ENCODE results near the gene MEX3A.
"Not testable (repeated sequence)": the region's sequence is repeated elsewhere in the genome, so short reads cannot be mapped to it uniquely, and the experiment has no call there.

MEX3A gene

DNA sequence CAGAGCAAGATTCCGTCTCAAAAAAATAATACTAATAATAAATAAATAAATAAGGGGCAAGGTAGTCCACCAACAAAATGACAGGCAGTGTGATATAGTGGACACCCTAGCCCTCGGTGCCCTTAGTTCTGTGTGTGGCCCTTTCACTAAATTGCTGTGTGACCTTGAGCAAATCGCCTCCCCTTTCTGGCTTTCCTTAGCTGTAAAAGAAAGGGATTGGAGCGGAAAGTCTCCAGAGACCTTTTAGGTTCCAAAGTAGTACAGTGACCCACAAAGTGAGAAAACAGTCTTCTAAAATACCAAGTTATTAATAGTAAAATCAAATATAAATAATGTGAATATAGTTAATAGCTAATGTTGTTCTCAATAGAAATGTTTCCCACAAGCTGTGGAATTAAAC lies 39.8 kb upstream of the MEX3A start:
- H3K4me3 ChIP-seq (ENCODE audit: low read depth, low read length), result peak overlapping the region; percentile 32

DNA sequence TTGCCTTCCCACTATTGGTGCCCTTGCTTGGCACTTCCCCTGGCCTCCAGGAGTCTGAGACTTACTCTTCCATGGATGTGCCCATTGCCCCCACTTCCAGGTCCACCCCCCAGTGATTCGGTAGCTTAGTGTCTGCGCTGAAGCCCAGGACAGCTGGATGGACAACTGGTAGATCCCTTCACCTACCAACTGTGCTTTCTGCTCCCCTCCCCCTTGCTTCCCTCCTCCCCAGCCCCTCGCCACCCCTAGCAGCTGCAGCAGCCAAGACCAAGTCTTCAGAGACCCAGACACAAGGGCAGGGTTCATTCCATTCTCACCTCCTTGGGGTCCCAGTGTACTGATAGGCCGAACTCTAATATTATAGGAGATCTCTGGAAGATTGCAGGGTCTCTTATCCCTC lies 39.2 kb upstream of the MEX3A start:
- TF ChIP-seq, protein P1, sequence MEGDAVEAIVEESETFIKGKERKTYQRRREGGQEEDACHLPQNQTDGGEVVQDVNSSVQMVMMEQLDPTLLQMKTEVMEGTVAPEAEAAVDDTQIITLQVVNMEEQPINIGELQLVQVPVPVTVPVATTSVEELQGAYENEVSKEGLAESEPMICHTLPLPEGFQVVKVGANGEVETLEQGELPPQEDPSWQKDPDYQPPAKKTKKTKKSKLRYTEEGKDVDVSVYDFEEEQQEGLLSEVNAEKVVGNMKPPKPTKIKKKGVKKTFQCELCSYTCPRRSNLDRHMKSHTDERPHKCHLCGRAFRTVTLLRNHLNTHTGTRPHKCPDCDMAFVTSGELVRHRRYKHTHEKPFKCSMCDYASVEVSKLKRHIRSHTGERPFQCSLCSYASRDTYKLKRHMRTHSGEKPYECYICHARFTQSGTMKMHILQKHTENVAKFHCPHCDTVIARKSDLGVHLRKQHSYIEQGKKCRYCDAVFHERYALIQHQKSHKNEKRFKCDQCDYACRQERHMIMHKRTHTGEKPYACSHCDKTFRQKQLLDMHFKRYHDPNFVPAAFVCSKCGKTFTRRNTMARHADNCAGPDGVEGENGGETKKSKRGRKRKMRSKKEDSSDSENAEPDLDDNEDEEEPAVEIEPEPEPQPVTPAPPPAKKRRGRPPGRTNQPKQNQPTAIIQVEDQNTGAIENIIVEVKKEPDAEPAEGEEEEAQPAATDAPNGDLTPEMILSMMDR (IDR thresholded peaks at IDR 0.05; ENCODE audit: low read depth, low read length, missing control alignments), result no peak
- in situ Hi-C loops (cut with HindIII; ENCODE audit: low sequenced_read_pairs), result no loop called here
- DNase-seq (ENCODE audit: low read depth), result no peak
- H3K4me3 ChIP-seq (ENCODE audit: low read depth, low read length), result no peak overlapping the region

More for the DNA sequence above, 39.8 kb upstream of the MEX3A start:
- TF ChIP-seq, protein P1 (IDR thresholded peaks at IDR 0.05; ENCODE audit: low read depth, low read length, missing control alignments), result no peak
- in situ Hi-C loops (cut with HindIII; ENCODE audit: low sequenced_read_pairs), result no loop called here
- no peak for DNase-seq (ENCODE audit: low read depth)

DNA sequence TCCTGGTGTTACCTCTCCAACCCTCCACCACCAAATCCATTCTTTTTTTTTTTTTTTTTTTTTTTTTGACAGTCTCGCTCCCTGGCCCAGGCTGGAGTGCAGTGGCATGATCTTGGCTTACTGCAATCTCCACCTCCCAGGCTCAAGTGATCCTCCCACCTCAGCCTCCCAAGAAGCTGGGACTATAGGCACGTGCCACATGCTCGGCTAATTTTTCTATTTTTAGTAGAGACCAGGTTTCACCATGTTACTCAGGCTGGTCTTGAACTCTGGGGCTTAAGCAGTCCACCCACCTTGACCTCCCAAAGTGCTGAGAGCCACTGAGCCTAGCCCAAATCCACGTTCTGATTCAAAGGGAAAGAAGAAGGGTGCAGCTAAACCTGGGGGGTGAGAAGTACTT lies 38.7 kb upstream of the MEX3A start:
- in situ Hi-C loops (cut with HindIII; ENCODE audit: low sequenced_read_pairs); DNase-seq (ENCODE audit: low read depth); H3K4me3 ChIP-seq (ENCODE audit: low read depth, low read length): not testable (repeated sequence)

DNA sequence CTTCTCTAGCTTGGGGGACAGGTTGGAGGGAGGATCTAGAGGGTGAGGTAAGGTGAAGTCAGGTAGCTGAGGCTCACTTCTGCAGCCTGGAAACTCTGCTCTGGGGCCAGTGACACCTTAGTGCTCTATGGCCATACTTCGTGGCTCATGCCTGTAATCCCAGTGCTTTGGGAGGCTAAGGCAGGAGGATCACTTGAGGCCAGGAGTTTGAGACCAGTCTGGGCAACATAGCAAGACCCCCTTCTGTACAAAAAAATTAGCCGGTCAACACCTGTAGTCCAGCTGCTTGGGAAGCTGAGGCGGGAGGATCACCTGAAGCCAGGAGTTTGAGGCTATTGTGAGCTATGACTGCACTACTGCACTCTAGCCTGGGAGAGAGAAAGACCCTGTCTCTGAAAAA lies 38.1 kb upstream of the MEX3A start:
- in situ Hi-C loops (cut with HindIII; ENCODE audit: low sequenced_read_pairs), result no loop called here
- no peak overlapping the region for H3K4me3 ChIP-seq (ENCODE audit: low read depth, low read length)
- TF ChIP-seq, protein P1 (IDR thresholded peaks at IDR 0.05; ENCODE audit: low read depth, low read length, missing control alignments), result no peak
- no peak for DNase-seq (ENCODE audit: low read depth)

DNA sequence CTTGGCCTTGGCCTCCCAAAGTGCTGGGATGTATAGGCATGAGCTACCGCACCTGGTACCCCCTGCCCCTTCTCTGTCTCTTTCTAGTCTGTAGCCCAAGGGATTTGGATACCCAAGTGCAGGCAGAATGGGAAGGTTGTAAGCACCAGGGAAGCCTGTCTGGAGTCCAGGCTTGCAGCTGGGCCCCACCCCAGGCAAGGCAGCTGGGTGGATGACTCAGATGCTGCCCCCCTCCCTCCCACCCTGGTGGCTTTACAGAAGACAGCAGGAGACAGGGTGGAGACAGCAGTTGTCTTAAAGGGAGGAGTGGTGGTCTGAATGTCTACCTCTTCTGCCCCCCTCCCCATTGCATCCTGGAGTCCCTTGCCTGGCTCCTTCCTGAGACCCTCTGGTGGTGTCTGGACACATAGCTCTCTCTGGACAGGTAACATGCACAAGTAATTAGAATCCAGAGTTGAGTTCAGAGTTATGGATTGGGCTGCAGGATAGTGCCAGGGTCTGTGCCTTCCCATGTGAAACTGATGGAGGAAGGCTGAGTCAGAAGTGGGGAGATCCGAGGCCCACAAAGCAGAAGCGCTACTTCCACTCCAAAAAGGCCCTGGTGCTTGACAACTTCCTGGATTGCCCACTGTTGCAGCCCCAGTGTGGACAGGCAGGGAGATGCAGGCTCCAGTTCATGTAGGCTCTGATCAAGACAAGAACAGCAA lies 37.4 kb upstream of the MEX3A start:
- peak overlapping the region; percentile 15 for H3K4me3 ChIP-seq (ENCODE audit: low read depth, low read length)
- no peak for DNase-seq (ENCODE audit: low read depth)
- in situ Hi-C loops (cut with HindIII; ENCODE audit: low sequenced_read_pairs), result no loop called here
- TF ChIP-seq, protein P1 (IDR thresholded peaks at IDR 0.05; ENCODE audit: low read depth, low read length, missing control alignments), result no peak

DNA sequence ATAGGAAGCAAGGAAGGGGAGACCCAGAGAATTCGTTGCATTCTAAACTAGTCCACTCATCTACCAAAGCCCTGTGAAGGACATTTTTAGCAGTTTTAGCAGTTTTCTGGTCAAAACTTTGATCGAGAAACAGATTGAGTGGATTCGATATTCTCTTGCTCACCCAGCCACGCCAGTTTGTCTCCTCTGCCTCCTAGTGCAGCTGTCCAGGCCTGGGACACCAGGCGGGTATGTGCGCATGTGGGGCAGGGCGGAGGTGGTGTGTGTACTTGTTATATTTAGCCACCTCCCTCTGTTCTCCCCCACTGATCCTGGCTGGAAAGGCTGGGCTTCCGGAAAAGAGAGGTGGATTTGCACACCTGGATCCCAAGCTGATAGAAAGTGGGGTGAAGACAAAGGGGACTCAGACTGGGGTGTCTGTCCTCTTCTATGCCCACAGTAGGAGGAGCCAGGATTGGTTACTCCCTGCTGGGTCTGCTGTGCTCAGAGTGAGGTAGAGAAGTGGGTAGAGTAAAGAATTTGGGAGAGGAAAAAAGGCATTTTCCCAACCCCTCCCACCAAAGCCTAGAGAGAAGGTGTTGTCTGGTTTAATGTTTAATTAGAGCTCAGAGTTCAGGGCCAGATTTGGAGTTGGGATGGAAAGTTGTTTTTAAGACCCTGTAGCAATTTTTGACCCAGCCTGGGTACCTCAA lies 36.1 kb upstream of the MEX3A start:
- no peak for DNase-seq (ENCODE audit: low read depth)
- peak overlapping the region; percentile 100 for H3K4me3 ChIP-seq (ENCODE audit: low read depth, low read length)
- in situ Hi-C loops (cut with HindIII; ENCODE audit: low sequenced_read_pairs), result no loop called here
- TF ChIP-seq, protein P1 (IDR thresholded peaks at IDR 0.05; ENCODE audit: low read depth, low read length, missing control alignments), result no peak
